Measurements from ENCODE around the gene CDK5RAP1. TPM values are rescaled to one million over a fixed set of nuclear protein-coding genes. Genes with fewer than 3 reads are reported as not detected.

The CDK5RAP1 gene
- total and polyA plus RNA-seq, 2 of the 8 experiments (the other 6 are each of a cell fraction or from before 2014, with no cell fraction given) = 37.8 to 46.6 TPM

DNA sequence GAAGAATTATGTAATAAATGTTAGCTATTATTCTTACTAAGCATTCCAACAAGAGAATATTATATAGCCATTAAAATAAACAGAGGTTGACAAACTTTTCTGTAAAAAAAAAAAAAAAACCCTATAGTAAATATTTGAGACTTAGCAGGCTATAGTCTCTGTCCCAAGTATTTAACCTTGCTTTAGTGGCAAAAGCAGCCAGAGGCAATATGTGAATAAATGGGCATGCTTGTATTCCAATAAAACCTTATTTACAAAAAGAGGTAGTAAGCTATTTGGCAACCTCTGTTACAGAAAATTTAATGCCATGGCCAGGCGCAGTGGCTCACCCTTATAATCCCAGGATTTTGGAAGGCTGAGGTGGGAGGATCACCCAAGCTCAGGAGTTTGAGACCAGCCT, 14.6 kb downstream of the CDK5RAP1 start (continued):
- TF ChIP-seq, protein P1, sequence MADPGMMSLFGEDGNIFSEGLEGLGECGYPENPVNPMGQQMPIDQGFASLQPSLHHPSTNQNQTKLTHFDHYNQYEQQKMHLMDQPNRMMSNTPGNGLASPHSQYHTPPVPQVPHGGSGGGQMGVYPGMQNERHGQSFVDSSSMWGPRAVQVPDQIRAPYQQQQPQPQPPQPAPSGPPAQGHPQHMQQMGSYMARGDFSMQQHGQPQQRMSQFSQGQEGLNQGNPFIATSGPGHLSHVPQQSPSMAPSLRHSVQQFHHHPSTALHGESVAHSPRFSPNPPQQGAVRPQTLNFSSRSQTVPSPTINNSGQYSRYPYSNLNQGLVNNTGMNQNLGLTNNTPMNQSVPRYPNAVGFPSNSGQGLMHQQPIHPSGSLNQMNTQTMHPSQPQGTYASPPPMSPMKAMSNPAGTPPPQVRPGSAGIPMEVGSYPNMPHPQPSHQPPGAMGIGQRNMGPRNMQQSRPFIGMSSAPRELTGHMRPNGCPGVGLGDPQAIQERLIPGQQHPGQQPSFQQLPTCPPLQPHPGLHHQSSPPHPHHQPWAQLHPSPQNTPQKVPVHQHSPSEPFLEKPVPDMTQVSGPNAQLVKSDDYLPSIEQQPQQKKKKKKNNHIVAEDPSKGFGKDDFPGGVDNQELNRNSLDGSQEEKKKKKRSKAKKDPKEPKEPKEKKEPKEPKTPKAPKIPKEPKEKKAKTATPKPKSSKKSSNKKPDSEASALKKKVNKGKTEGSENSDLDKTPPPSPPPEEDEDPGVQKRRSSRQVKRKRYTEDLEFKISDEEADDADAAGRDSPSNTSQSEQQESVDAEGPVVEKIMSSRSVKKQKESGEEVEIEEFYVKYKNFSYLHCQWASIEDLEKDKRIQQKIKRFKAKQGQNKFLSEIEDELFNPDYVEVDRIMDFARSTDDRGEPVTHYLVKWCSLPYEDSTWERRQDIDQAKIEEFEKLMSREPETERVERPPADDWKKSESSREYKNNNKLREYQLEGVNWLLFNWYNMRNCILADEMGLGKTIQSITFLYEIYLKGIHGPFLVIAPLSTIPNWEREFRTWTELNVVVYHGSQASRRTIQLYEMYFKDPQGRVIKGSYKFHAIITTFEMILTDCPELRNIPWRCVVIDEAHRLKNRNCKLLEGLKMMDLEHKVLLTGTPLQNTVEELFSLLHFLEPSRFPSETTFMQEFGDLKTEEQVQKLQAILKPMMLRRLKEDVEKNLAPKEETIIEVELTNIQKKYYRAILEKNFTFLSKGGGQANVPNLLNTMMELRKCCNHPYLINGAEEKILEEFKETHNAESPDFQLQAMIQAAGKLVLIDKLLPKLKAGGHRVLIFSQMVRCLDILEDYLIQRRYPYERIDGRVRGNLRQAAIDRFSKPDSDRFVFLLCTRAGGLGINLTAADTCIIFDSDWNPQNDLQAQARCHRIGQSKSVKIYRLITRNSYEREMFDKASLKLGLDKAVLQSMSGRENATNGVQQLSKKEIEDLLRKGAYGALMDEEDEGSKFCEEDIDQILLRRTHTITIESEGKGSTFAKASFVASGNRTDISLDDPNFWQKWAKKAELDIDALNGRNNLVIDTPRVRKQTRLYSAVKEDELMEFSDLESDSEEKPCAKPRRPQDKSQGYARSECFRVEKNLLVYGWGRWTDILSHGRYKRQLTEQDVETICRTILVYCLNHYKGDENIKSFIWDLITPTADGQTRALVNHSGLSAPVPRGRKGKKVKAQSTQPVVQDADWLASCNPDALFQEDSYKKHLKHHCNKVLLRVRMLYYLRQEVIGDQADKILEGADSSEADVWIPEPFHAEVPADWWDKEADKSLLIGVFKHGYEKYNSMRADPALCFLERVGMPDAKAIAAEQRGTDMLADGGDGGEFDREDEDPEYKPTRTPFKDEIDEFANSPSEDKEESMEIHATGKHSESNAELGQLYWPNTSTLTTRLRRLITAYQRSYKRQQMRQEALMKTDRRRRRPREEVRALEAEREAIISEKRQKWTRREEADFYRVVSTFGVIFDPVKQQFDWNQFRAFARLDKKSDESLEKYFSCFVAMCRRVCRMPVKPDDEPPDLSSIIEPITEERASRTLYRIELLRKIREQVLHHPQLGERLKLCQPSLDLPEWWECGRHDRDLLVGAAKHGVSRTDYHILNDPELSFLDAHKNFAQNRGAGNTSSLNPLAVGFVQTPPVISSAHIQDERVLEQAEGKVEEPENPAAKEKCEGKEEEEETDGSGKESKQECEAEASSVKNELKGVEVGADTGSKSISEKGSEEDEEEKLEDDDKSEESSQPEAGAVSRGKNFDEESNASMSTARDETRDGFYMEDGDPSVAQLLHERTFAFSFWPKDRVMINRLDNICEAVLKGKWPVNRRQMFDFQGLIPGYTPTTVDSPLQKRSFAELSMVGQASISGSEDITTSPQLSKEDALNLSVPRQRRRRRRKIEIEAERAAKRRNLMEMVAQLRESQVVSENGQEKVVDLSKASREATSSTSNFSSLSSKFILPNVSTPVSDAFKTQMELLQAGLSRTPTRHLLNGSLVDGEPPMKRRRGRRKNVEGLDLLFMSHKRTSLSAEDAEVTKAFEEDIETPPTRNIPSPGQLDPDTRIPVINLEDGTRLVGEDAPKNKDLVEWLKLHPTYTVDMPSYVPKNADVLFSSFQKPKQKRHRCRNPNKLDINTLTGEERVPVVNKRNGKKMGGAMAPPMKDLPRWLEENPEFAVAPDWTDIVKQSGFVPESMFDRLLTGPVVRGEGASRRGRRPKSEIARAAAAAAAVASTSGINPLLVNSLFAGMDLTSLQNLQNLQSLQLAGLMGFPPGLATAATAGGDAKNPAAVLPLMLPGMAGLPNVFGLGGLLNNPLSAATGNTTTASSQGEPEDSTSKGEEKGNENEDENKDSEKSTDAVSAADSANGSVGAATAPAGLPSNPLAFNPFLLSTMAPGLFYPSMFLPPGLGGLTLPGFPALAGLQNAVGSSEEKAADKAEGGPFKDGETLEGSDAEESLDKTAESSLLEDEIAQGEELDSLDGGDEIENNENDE (IDR thresholded peaks at IDR 0.05; ENCODE audit: insufficient replicate concordance, low read length) = no peak
- TF ChIP-seq GABPA (IDR thresholded peaks at IDR 0.05; ENCODE audit: borderline replicate concordance, insufficient read depth, low read length) = no peak
- TF ChIP-seq RAD21 (IDR thresholded peaks at IDR 0.05 in 1 of 2, conservative IDR thresholded peaks at IDR 0.05 in 1 of 2; ENCODE audit: low read depth in 2 of 2, low read length in 2 of 2) = no peak
- TF ChIP-seq CREB1 (IDR thresholded peaks at IDR 0.05) = no peak

Measured in H1 (cell line).